Measurements from ENCODE around the gene FAM228A. TPM values are rescaled to one million over a fixed set of nuclear protein-coding genes. Genes with fewer than 3 reads are reported as not detected.

The FAM228A gene
- total and polyA plus RNA-seq, 2 experiments from 2014 or later: 0.11 to 0.35 TPM

- TF ChIP-seq ZNF331 (CRISPR knock-in tag; IDR thresholded peaks at IDR 0.05; ENCODE audit: low read depth): no peak
- TF ChIP-seq STAT1 (IDR thresholded peaks at IDR 0.05; ENCODE audit: unreplicated experiment): no peak
- TF ChIP-seq JUNB (IDR thresholded peaks at IDR 0.05; ENCODE audit: unreplicated experiment): no peak
- no peak for TF ChIP-seq EZH2phosphoT487 (IDR thresholded peaks at IDR 0.05; ENCODE audit: unreplicated experiment)
- TF ChIP-seq CREB1 (CRISPR knock-in tag; IDR thresholded peaks at IDR 0.05; ENCODE audit: low read depth): no peak
- TF ChIP-seq REST (IDR thresholded peaks at IDR 0.05; ENCODE audit: unreplicated experiment): no peak
Measured at GRCh38 chr2:24159708-24160107, 15.1 kb upstream of the FAM228A start.

GRCh38 chr2:24160761-24161160, 14.1 kb upstream of the FAM228A start:
- no peak overlapping the region for H3K4me3 ChIP-seq
- DNase-seq (ENCODE audit: low spot score) (no peak), ATAC-seq (no peak)
- H3K9me2 ChIP-seq (ENCODE audit: insufficient read depth): no peaks in the 10 kb centered on the region
- no peaks in the 10 kb centered on the region for H3K27me3 ChIP-seq (ENCODE audit: insufficient read depth)
- no peak overlapping the region for H3K27ac Mint-ChIP-seq
- no peaks in the 10 kb centered on the region for H3K4me1 Mint-ChIP-seq
- peaks cover 11% of the 10 kb centered on the region; the same call in 2 of the 3 replicates for H3K36me3 Mint-ChIP-seq (ENCODE audit: low read depth)
- H3K4me1 ChIP-seq (ENCODE audit: insufficient read depth): no peaks in the 10 kb centered on the region
- H3K79me2 ChIP-seq (replicated peaks; ENCODE audit: insufficient read depth): no peaks in the 10 kb centered on the region
- no peaks in the 10 kb centered on the region for H3K36me3 ChIP-seq (ENCODE audit: insufficient read depth)
- peaks cover 5% of the 10 kb centered on the region for H3K27me3 Mint-ChIP-seq (ENCODE audit: insufficient read depth, low read depth, poor library complexity)
- no peak for TF ChIP-seq ZNF462 (CRISPR knock-in tag; IDR thresholded peaks at IDR 0.05)
- no peak for TF ChIP-seq STAT1 (IDR thresholded peaks at IDR 0.05; ENCODE audit: unreplicated experiment)
- TF ChIP-seq NANOG (IDR thresholded peaks at IDR 0.05; ENCODE audit: borderline replicate concordance): no peak
- no peak for TF ChIP-seq EZH2phosphoT487 (IDR thresholded peaks at IDR 0.05; ENCODE audit: unreplicated experiment)
- no peaks in the 10 kb centered on the region for H4K20me1 ChIP-seq (replicated peaks; ENCODE audit: insufficient read depth)
- no peak overlapping the region for H2AFZ ChIP-seq
- peaks cover 10% of the 10 kb centered on the region; the same call in 2 of the 3 replicates for H3K9me3 Mint-ChIP-seq
- no peaks in the 10 kb centered on the region for H3F3A ChIP-seq (replicated peaks; ENCODE audit: low read depth)
- H3K4me2 ChIP-seq: no peak overlapping the region
- no peak overlapping the region for H3K4me3 Mint-ChIP-seq
- no peak overlapping the region for H3K27ac ChIP-seq (ENCODE audit: low read depth)

More at GRCh38 chr2:24159708-24160107, 15.1 kb upstream of the FAM228A start:
- H3K27ac ChIP-seq (ENCODE audit: low read depth): no peak overlapping the region
- no peak overlapping the region for H3K27ac Mint-ChIP-seq
- H3K4me3 ChIP-seq: no peak overlapping the region
- ATAC-seq (no peak), DNase-seq (ENCODE audit: low spot score) (no peak)
- no peaks in the 10 kb centered on the region for H3K4me1 Mint-ChIP-seq
- no peaks in the 10 kb centered on the region for H3K36me3 ChIP-seq (ENCODE audit: insufficient read depth)
- H3K27me3 ChIP-seq (ENCODE audit: insufficient read depth): no peaks in the 10 kb centered on the region
- peaks cover 11% of the 10 kb centered on the region; the same call in 2 of the 3 replicates for H3K36me3 Mint-ChIP-seq (ENCODE audit: low read depth)
- no peaks in the 10 kb centered on the region for H3F3A ChIP-seq (replicated peaks; ENCODE audit: low read depth)
- H3K9me3 Mint-ChIP-seq: peaks cover 10% of the 10 kb centered on the region; the same call in 2 of the 3 replicates
- H3K4me1 ChIP-seq (ENCODE audit: insufficient read depth): no peaks in the 10 kb centered on the region
- no peaks in the 10 kb centered on the region for H3K79me2 ChIP-seq (replicated peaks; ENCODE audit: insufficient read depth)
- no peaks in the 10 kb centered on the region for H3K9me2 ChIP-seq (ENCODE audit: insufficient read depth)
- no peak overlapping the region for H3K4me3 Mint-ChIP-seq
- H4K20me1 ChIP-seq (replicated peaks; ENCODE audit: insufficient read depth): no peaks in the 10 kb centered on the region
- no peak overlapping the region for H2AFZ ChIP-seq
- peaks cover 2% of the 10 kb centered on the region for H3K27me3 Mint-ChIP-seq (ENCODE audit: insufficient read depth, low read depth, poor library complexity)
- no peak overlapping the region for H3K4me2 ChIP-seq
